Neutrophil (primary cell): ENCODE results near the gene RIT2.

Experiments used
- H3K27ac ChIP-seq: fragments of 200-600 bp; sonication (generic); 2 replicates; pipeline ENCODE4 v1.5.1; 2016; ENCODE audit warnings: mild to moderate bottlenecking, moderate library complexity
- H3K27me3 ChIP-seq: fragments of 200-600 bp; sonication (generic); 2 replicates; pipeline ENCODE4 v1.6.0; 2016; ENCODE audit warnings: mild to moderate bottlenecking
- H3K36me3 ChIP-seq: fragments of 200-600 bp; sonication (generic); 2 replicates; pipeline ENCODE4 v1.5.1; 2017
- H3K4me1 ChIP-seq, 2 experiments: fragments of 200-600 bp in 1 of 2; sonication (generic) in 1 of 2; 1 replicate in 1 of 2; 2 replicates in 1 of 2; pipeline versions ENCODE4 v1.5.1 to v1.6.1; 2013 to 2016; ENCODE audit warnings: low read depth in 1 of 2, low read length in 1 of 2, mild to moderate bottlenecking in 1 of 2, moderate library complexity in 1 of 2; ENCODE audit not compliant: control insufficient read depth in 1 of 2, insufficient read depth in 1 of 2
- H3K4me3 ChIP-seq, 2 experiments: fragments of 200-600 bp in 1 of 2; sonication (generic) in 1 of 2; 1 replicate in 1 of 2; 2 replicates in 1 of 2; pipeline ENCODE4 v1.5.1; 2013 to 2016; ENCODE audit warnings: low read depth in 1 of 2, low read length in 1 of 2, mild to moderate bottlenecking in 1 of 2, moderate library complexity in 1 of 2
- H3K9me3 ChIP-seq: fragments of 200-600 bp; sonication (generic); 2 replicates; pipeline ENCODE4 v1.5.1; 2016
- TF ChIP-seq, protein P1 (sequence below): fragments of 200-600 bp; sonication (generic); IDR thresholded peaks from 2 replicates; pipeline ENCODE4 v1.5.1; 2016; ENCODE audit warnings: antibody characterized with exemption

The RIT2 gene

DNA sequence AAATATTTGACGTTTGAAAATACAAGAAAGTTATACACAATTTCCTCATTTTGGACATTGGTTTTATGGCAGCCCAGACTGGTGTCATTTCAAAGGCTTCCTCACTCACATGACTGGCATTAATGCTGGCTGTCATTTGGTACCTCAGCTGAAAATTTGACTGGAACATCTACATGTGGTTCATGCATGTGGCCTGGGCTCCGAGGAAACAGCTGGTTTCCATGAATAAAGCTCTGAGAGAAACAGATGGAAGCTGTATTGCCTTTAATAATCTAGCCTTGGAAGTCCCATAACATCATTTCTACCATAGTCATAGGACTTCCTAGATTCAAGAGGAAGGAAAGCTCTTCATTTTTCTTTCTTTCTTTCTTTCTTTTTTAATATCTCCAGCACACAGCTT is 42.9 kb upstream of the RIT2 start:
- H3K27ac ChIP-seq, result no peak overlapping the region
- H3K36me3 ChIP-seq, result no peaks in the 10 kb centered on the region
- H3K4me1 ChIP-seq, result no peaks in the 10 kb centered on the region
- no peak overlapping the region for H3K4me3 ChIP-seq
- H3K9me3 ChIP-seq, result no peaks in the 10 kb centered on the region
- TF ChIP-seq, protein P1, sequence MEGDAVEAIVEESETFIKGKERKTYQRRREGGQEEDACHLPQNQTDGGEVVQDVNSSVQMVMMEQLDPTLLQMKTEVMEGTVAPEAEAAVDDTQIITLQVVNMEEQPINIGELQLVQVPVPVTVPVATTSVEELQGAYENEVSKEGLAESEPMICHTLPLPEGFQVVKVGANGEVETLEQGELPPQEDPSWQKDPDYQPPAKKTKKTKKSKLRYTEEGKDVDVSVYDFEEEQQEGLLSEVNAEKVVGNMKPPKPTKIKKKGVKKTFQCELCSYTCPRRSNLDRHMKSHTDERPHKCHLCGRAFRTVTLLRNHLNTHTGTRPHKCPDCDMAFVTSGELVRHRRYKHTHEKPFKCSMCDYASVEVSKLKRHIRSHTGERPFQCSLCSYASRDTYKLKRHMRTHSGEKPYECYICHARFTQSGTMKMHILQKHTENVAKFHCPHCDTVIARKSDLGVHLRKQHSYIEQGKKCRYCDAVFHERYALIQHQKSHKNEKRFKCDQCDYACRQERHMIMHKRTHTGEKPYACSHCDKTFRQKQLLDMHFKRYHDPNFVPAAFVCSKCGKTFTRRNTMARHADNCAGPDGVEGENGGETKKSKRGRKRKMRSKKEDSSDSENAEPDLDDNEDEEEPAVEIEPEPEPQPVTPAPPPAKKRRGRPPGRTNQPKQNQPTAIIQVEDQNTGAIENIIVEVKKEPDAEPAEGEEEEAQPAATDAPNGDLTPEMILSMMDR, result no peak
- H3K27me3 ChIP-seq, result no peaks in the 10 kb centered on the region

DNA sequence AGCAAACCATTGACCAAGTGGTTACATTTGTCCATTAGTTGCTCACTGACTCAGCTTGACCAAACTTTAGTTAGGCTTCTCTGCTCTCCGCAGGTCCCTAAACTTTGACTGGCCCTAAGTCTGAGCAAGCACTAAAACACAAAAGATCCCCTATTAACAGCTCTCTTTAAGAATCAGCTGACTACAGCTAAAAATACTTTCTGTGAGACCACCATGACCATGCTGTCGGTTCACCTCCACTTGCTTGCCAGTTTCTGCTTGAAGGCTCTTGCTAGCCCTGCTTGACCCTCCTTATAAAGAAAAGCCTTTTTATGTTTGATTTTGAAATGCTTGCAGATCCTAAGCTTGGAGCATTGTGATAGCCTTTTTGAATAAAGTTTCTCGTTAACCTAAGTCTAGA is 40.4 kb upstream of the RIT2 start:
- H3K4me1 ChIP-seq, result no peaks in the 10 kb centered on the region
- H3K9me3 ChIP-seq, result no peaks in the 10 kb centered on the region
- H3K27ac ChIP-seq, result no peak overlapping the region
- TF ChIP-seq, protein P1, result no peak
- no peak overlapping the region for H3K4me3 ChIP-seq
- no peaks in the 10 kb centered on the region for H3K36me3 ChIP-seq
- no peaks in the 10 kb centered on the region for H3K27me3 ChIP-seq

DNA sequence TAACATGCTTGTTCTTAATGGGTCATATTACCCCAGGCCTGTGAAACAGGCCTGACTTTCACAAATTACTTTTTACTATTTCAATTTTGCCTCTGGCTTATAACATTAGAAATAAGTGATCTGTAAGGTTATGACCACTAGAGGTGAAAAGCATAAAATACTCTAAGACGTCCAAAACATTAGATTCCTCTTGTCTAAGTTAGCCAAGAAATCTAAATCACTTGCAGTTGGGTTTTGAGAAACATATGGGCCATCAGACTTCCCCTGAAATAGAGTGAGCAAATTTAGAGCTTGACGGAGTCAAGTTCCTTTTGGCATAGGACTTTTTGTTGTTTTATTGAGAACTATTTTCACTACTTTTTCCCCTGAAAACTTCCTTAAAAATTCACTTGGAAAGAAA is 32.7 kb upstream of the RIT2 start:
- Histone ChIP-seq H3K36me3 (no peaks in the 10 kb centered on the region), H3K4me3 (no peak overlapping the region), H3K9me3 (no peaks in the 10 kb centered on the region), H3K27me3 (no peaks in the 10 kb centered on the region), H3K4me1 (no peaks in the 10 kb centered on the region), H3K27ac (no peak overlapping the region)
- TF ChIP-seq, protein P1, result no peak

DNA sequence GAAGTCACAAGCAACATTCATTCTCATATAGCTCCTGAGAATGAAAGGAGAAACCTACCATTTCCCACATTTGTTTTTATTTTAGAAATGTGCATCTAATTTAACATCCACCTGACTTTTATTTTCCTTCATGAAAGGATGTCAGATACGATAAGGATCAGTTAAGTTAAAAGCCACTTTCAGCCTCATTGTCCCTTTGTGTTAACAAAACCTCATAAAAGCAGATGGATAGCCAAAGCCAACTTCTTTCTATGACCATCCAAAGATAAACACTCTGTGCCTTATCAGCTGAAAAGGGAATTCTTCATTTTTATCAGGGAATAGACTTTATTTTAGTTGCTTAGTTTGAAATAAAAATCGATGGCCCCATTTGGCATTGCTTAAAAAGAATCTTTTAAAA is 25.7 kb upstream of the RIT2 start:
- Histone ChIP-seq H3K9me3 (no peaks in the 10 kb centered on the region), H3K27me3 (no peaks in the 10 kb centered on the region), H3K4me1 (no peaks in the 10 kb centered on the region), H3K27ac (no peak overlapping the region), H3K4me3 (no peak overlapping the region), H3K36me3 (no peaks in the 10 kb centered on the region)
- TF ChIP-seq, protein P1, result no peak

DNA sequence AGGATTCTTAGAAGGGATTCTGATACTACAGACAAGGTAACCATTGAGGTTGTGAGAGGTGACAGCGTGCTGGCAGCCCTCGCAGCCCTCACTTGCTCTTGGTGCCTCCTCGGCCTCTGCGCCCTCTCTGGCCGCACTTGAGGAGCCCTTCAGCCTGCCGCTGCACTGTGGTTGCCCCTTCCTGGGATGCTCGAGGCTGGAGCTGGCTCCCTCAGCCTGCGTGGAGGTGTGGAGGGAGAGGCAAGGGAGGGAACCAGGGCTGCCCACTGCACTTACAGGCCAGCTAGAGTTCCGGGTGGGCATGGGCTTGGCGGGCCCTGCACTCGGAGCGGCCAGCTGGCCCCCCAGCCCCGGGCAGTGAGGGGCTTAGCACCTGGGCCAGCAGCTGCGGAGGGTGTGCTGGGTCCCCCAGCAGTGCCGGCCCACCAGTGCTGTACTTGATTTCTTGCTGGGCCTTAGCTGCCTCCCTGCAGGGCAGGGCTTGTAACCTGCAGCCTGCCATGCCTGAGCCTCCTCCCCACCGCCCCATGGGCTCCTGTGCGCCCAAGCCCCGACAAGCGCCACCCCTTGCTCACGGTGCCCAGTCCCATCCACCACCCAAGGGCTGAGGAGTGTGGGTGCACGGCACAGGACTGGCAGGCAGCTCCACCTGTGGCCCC is 23.9 kb upstream of the RIT2 start:
- H3K4me1 ChIP-seq, result no peaks in the 10 kb centered on the region
- H3K27ac ChIP-seq, result no peak overlapping the region
- no peaks in the 10 kb centered on the region for H3K9me3 ChIP-seq
- H3K36me3 ChIP-seq, result no peaks in the 10 kb centered on the region
- H3K4me3 ChIP-seq, result no peak overlapping the region
- TF ChIP-seq, protein P1, result no peak
- H3K27me3 ChIP-seq, result no peaks in the 10 kb centered on the region

DNA sequence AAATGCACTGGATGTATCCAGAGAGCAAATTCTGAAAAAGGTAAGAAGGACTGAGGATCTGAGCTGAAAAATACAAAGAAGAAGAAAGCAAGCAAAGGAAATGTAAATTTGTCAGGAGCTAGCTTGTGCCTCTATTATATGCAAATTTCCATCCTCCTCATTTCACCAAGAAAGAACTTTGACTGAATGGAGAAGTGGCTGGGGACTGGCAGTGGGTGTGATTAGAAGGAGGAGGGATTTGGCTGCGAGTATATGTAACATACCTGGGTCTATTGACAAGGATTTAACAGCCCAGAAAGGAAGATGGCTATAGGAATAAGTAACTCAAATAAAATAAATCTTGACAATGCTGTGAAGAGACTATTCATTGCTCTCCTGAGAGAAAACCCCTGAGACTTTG is 19.4 kb upstream of the RIT2 start:
- Histone ChIP-seq H3K27ac (no peak overlapping the region), H3K9me3 (no peaks in the 10 kb centered on the region), H3K36me3 (no peaks in the 10 kb centered on the region), H3K4me1 (no peaks in the 10 kb centered on the region), H3K4me3 (no peak overlapping the region), H3K27me3 (no peaks in the 10 kb centered on the region)
- TF ChIP-seq, protein P1, result no peak
